GM23248 (cell line): ENCODE data around the gene VWA5B2. TPM values are rescaled to one million over a fixed set of nuclear protein-coding genes. Genes with fewer than 3 reads are reported as not detected.
"Not testable (repeated sequence)": the region's sequence is repeated elsewhere in the genome, so short reads cannot be mapped to it uniquely, and the experiment has no call there.

ENCODE experiments used
- DNase-seq: peaks from one replicate; pipeline ENCODE4 v3.0.0-alpha.2; 2015
- H2AFZ ChIP-seq: fragments of 200-600 bp; sonication (generic); 2 replicates; pipeline ENCODE4 v1.6.1; 2016; ENCODE audit warnings: antibody characterized with exemption
- H3F3A ChIP-seq: fragments of 200-600 bp; sonication (generic); 2 replicates; pipeline ENCODE4 v1.6.1; 2016; ENCODE audit warnings: mild to moderate bottlenecking, antibody characterized with exemption, mixed run types; ENCODE audit not compliant: insufficient read depth
- H3K27ac ChIP-seq: fragments of 200-600 bp; sonication (generic); 2 replicates; pipeline ENCODE4 v1.5.1; 2016; ENCODE audit warnings: mild to moderate bottlenecking
- H3K27me3 ChIP-seq: fragments of 200-600 bp; sonication (generic); replicated peaks from 2 replicates; pipeline ENCODE4 v1.6.1; 2016; ENCODE audit warnings: mild to moderate bottlenecking; ENCODE audit not compliant: insufficient read depth
- H3K36me3 ChIP-seq: fragments of 200-600 bp; sonication (generic); 2 replicates; pipeline ENCODE4 v1.6.1; 2016; ENCODE audit warnings: low read depth, mild to moderate bottlenecking
- H3K4me1 ChIP-seq: fragments of 200-600 bp; sonication (generic); 2 replicates; pipeline ENCODE4 v1.6.1; 2016; ENCODE audit warnings: mild to moderate bottlenecking; ENCODE audit not compliant: insufficient read depth
- H3K4me2 ChIP-seq: fragments of 200-600 bp; sonication (generic); one replicate; pipeline ENCODE4 v1.6.1; 2016; ENCODE audit warnings: mild to moderate bottlenecking; ENCODE audit not compliant: unreplicated experiment
- H3K4me3 ChIP-seq: fragments of 200-600 bp; sonication (generic); 2 replicates; pipeline ENCODE4 v1.5.1; 2016; ENCODE audit warnings: mild to moderate bottlenecking
- H3K79me2 ChIP-seq: fragments of 200-600 bp; sonication (generic); 2 replicates; pipeline ENCODE4 v1.6.1; 2016; ENCODE audit warnings: mild to moderate bottlenecking; ENCODE audit not compliant: insufficient read depth
- H3K9ac ChIP-seq: fragments of 200-600 bp; sonication (generic); 2 replicates; pipeline ENCODE4 v1.6.1; 2016; ENCODE audit warnings: mild to moderate bottlenecking
- H3K9me2 ChIP-seq: fragments of 200-600 bp; sonication (generic); 2 replicates; pipeline ENCODE4 v1.6.1; 2016; ENCODE audit warnings: mixed run types, mild to moderate bottlenecking, moderate library complexity; ENCODE audit not compliant: insufficient read depth
- H3K9me3 ChIP-seq: fragments of 200-600 bp; sonication (generic); one replicate; pipeline ENCODE4 v1.6.1; 2017; ENCODE audit warnings: low read depth
- H4K20me1 ChIP-seq: fragments of 200-600 bp; sonication (generic); 2 replicates; pipeline ENCODE4 v1.6.0; 2016; ENCODE audit not compliant: insufficient read depth
- EZH2 ChIP-seq: fragments of 200-600 bp; sonication (generic); IDR thresholded peaks from 2 replicates; pipeline ENCODE4 v1.6.1; 2018; ENCODE audit warnings: antibody characterized with exemption, mild to moderate bottlenecking; ENCODE audit not compliant: insufficient read depth, poor library complexity, severe bottlenecking
- EZH2phosphoT487 ChIP-seq: fragments of 200-600 bp; sonication (generic); IDR thresholded peaks from 2 replicates; pipeline ENCODE4 v1.6.1; 2018; ENCODE audit warnings: antibody characterized with exemption, moderate library complexity, mild to moderate bottlenecking, low read depth; ENCODE audit not compliant: insufficient read depth
- WGBS, 2 experiments: methylation state at CpG; one replicate each; pipeline ENCODE4 v1.1.6; 2015 to 2017; ENCODE audit warnings: low lambda C conversion rate in 2 of 2, low coverage in 1 of 2; ENCODE audit errors: missing lambda C conversion rate in 2 of 2; 5-methylcytosine and 5-hydroxymethylcytosine counted together
- in situ Hi-C: fragments of 300-500 bp; cut with MboI; formaldehyde crosslinking; loops from 2 replicates; pipeline ENCODE4 v1.15.0; 2020
- polyA plus RNA-seq: library from polyadenylated mRNA; unstranded; fragments of >200 nt; fragmentation: Nextera tagmentation; extraction: Ambion mirVana; gene quantifications from 2 replicates; pipeline ENCODE4 v1.2.1, GENCODE V29; 2016
- total RNA-seq: library from RNA; depleted of rRNA; stranded (reverse); fragments of >200 nt; shearing (Covaris generic); gene quantifications from 2 replicates; pipeline ENCODE4 v1.2.3, GENCODE V29; 2014

The VWA5B2 gene
- total and polyA plus RNA-seq, 2 experiments from 2014 or later, result not detected

- 1 to 2% methylated on average over 43 of the region's 49 CpGs for WGBS, 2 experiments
- H3K4me2 ChIP-seq, result peak overlapping the region; percentile 90
- H3F3A ChIP-seq, result peaks cover 6% of the 10 kb centered on the region; the same call in 1 of the 2 replicates
- no peak overlapping the region for H3K27ac ChIP-seq
- in situ Hi-C loops, result no loop called here
- H3K9me3 ChIP-seq, result no peaks in the 10 kb centered on the region
- TF ChIP-seq EZH2phosphoT487, result no peak
- TF ChIP-seq EZH2, result no peak
- peak; percentile 8 for DNase-seq
- 0 out of 2 replicates have a peak, but pooled peaks cover 4% of the 10 kb centered on the region for H3K27me3 ChIP-seq
- H3K9ac ChIP-seq, result no peak overlapping the region
- H2AFZ ChIP-seq, result peak overlapping the region; percentile 75
- H3K9me2 ChIP-seq, result no peaks in the 10 kb centered on the region
- 0 out of 2 replicates have a peak, but pooled peaks cover 2% of the 10 kb centered on the region for H3K4me1 ChIP-seq
- no peaks in the 10 kb centered on the region for H4K20me1 ChIP-seq
- no peaks in the 10 kb centered on the region for H3K36me3 ChIP-seq
- no peaks in the 10 kb centered on the region for H3K79me2 ChIP-seq
- peak overlapping the region; percentile 72 for H3K4me3 ChIP-seq
Measured at GRCh38 chr3:184260724-184261269, 31.4 kb downstream of the VWA5B2 start.

- WGBS, 2 experiments, result 1% methylated on average over 29 of the region's 67 CpGs; no CpG with 5 or more reads in 1 of the 2 experiments
- no peak within 1 kb of the TSS for H3K9ac ChIP-seq
- H3K27me3 ChIP-seq, result 0 out of 2 replicates have a peak, but pooled peaks cover 4% of the 10 kb centered on the region
- no peak for TF ChIP-seq EZH2
- TF ChIP-seq EZH2phosphoT487, result no peak
- DNase-seq, result peak; percentile 73
- in situ Hi-C loops, result no loop called here
- peaks cover 6% of the 10 kb centered on the region; the same call in 1 of the 2 replicates for H3F3A ChIP-seq
- H2AFZ ChIP-seq, result peak within 1 kb of the TSS; percentile 75
- no peaks in the 10 kb centered on the region for H3K9me2 ChIP-seq
- no peak within 1 kb of the TSS for H3K27ac ChIP-seq
- 0 out of 2 replicates have a peak, but pooled peaks cover 2% of the 10 kb centered on the region for H3K4me1 ChIP-seq
- H3K36me3 ChIP-seq, result no peaks in the 10 kb centered on the region
- H3K4me3 ChIP-seq, result peak within 1 kb of the TSS; percentile 72
- H3K79me2 ChIP-seq, result no peaks in the 10 kb centered on the region
- no peaks in the 10 kb centered on the region for H3K9me3 ChIP-seq
- no peaks in the 10 kb centered on the region for H4K20me1 ChIP-seq
- peak within 1 kb of the TSS; percentile 90 for H3K4me2 ChIP-seq
Measured at GRCh38 chr3:184261270-184261853, 32.0 kb downstream of the VWA5B2 start, which contains the start of gene CAMK2N2. Gene CAMK2N2 (minus strand): TSS chr3:184261553. CDS start chr3:184261285, 268 bp downstream.

- no peak overlapping the region for H3K9ac ChIP-seq
- no peak overlapping the region for H3K27ac ChIP-seq
- peak overlapping the region; percentile 69 for H2AFZ ChIP-seq
- no peak for TF ChIP-seq EZH2phosphoT487
- TF ChIP-seq EZH2, result no peak
- 3 to 7% methylated on average over 49 to 51 of the region's 66 CpGs for WGBS, 2 experiments
- no peaks in the 10 kb centered on the region for H3K36me3 ChIP-seq
- peaks cover 6% of the 10 kb centered on the region; the same call in 1 of the 2 replicates for H3F3A ChIP-seq
- peak; percentile 56 for DNase-seq
- 0 out of 2 replicates have a peak, but pooled peaks cover 2% of the 10 kb centered on the region for H3K4me1 ChIP-seq
- H3K4me2 ChIP-seq, result peak overlapping the region; percentile 70
- in situ Hi-C loops, result no loop called here
- peak overlapping the region; percentile 72 for H3K4me3 ChIP-seq
- H3K9me2 ChIP-seq, result no peaks in the 10 kb centered on the region
- H3K79me2 ChIP-seq, result no peaks in the 10 kb centered on the region
- no peaks in the 10 kb centered on the region for H4K20me1 ChIP-seq
- no peaks in the 10 kb centered on the region for H3K9me3 ChIP-seq
- 0 out of 2 replicates have a peak, but pooled peaks cover 4% of the 10 kb centered on the region for H3K27me3 ChIP-seq
Measured at GRCh38 chr3:184261854-184262763, 32.7 kb downstream of the VWA5B2 start.

GRCh38 chr3:184262764-184263179, 33.4 kb downstream of the VWA5B2 start:
- H3K9me2 ChIP-seq, result no peaks in the 10 kb centered on the region
- no peak overlapping the region for H3K9ac ChIP-seq
- H2AFZ ChIP-seq, result no peak overlapping the region
- 0 out of 2 replicates have a peak, but pooled peaks cover 4% of the 10 kb centered on the region for H3K27me3 ChIP-seq
- H4K20me1 ChIP-seq, result no peaks in the 10 kb centered on the region
- in situ Hi-C loops, result no loop called here
- peaks cover 6% of the 10 kb centered on the region; the same call in 1 of the 2 replicates for H3F3A ChIP-seq
- TF ChIP-seq EZH2, result no peak
- no peak for TF ChIP-seq EZH2phosphoT487
- no peaks in the 10 kb centered on the region for H3K36me3 ChIP-seq
- 13 to 15% methylated on average over 15 of the region's 15 CpGs for WGBS, 2 experiments
- H3K4me2 ChIP-seq, result peak overlapping the region; percentile 70
- H3K4me3 ChIP-seq, result peak overlapping the region; percentile 72; the same call in 1 of the 2 replicates
- no peak overlapping the region for H3K27ac ChIP-seq
- no peaks in the 10 kb centered on the region for H3K9me3 ChIP-seq
- H3K79me2 ChIP-seq, result no peaks in the 10 kb centered on the region
- DNase-seq, result no peak
- 0 out of 2 replicates have a peak, but pooled peaks cover 2% of the 10 kb centered on the region for H3K4me1 ChIP-seq

- DNase-seq, H2AFZ ChIP-seq, H3K4me3 ChIP-seq, H3K36me3 ChIP-seq, in situ Hi-C loops, H3K9ac ChIP-seq, H3K27me3 ChIP-seq, H3K4me1 ChIP-seq, H3K9me2 ChIP-seq, H3F3A ChIP-seq, H3K79me2 ChIP-seq, H3K27ac ChIP-seq, H3K9me3 ChIP-seq, H4K20me1 ChIP-seq, H3K4me2 ChIP-seq: not testable (repeated sequence)
- WGBS, 2 experiments, result 38 to 45% methylated on average over 1 of the region's 1 CpG
Measured at GRCh38 chr3:184267249-184267648, 37.9 kb downstream of the VWA5B2 start.
